GM21576 (cell line): ENCODE measurements around the gene TMEM150A.
"Not testable (repeated sequence)": the region's sequence is repeated elsewhere in the genome, so short reads cannot be mapped to it uniquely, and the experiment has no call there.

Source experiments
- ATAC-seq: cut with Tn5 transposase; IDR thresholded peaks from one replicate; pipeline ENCODE4 v1.9.1; 2021; ENCODE audit warnings: mild to moderate bottlenecking, moderate library complexity; ENCODE audit not compliant: unreplicated experiment

The TMEM150A gene, protein sequence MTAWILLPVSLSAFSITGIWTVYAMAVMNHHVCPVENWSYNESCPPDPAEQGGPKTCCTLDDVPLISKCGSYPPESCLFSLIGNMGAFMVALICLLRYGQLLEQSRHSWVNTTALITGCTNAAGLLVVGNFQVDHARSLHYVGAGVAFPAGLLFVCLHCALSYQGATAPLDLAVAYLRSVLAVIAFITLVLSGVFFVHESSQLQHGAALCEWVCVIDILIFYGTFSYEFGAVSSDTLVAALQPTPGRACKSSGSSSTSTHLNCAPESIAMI

GRCh38 chr2:85602476-85603234 lies at the start of gene TMEM150A:
Gene TMEM150A, minus strand, starts transcription at chr2:85602698. Its CDS starts 750 bp downstream, at chr2:85601948.
- peak; percentile 95 for ATAC-seq

- ATAC-seq = no peak
Measured at GRCh38 chr2:85652056-85652455, 49.6 kb upstream of the TMEM150A start.

DNA sequence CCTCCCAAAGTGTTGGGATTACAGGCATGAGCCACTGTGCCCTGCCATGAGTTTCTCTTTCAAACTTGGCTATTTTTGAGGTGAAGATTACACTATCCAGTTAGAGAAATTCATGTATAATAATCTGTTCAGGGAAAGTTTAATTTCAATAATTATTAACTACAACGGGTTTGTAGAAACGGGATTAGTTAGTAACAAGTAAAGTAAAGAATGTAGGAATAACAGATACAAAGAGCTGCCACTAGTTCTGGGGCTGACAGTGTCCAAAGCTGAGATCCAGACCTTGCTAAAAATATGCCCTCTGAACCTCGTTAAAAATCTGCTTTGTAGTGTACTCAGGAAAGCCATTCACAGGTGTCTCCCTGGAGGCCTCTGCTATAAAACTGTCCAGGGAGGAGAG lies 48.6 kb upstream of the TMEM150A start:
- no peak for ATAC-seq

- no peak for ATAC-seq
Measured at GRCh38 chr2:85650456-85650855, 48.0 kb upstream of the TMEM150A start.

DNA sequence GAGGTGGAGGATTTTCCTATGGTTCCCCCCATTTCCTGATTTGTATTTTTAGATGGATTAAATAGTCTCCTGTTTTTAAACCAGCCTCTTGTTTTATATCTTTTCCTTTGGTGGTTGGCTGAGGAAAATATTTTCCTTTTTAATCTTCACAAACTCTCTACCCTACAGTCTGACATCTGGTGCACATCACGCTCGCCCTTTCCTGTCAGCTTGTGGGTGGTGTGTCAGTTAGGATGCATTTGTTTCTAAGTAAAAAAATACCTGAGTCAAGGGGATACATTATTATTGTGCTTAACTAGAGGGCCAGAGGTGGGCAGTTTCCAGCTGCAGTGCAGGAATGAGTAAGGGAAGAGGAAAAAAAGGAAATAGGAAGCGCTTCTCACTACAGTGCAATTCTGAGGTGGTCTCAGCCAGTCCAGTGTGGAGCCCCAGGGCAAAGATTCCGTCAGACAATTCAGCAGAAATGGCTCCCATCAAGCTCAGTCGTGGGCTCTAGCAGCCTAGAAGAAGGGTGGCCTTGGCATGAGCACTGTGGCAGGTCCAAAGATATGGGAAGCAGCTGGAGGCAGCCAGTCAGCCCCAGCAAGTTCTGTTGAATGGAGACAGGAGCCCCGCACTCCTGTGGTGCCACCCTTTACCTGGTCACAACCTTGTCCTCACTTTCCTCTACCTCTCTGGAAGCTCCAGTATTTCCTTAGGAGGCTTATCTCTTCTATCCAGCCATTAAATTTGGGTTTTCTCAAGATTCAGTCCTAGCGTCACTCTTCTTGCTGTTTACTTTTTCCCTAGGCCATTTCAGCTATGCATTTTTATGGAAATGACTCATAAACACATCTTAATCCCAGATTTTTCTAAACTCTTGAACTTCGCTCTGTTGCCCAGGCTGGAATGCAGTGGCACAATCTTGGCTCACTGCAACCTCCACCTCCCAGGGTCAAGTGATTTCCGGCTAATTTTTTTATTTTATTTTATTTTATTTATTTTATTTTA lies 47.0 kb upstream of the TMEM150A start:
- no peak for ATAC-seq

- no peak for ATAC-seq
Measured at GRCh38 chr2:85648619-85649018, 46.1 kb upstream of the TMEM150A start.

GRCh38 chr2:85647823-85648526 lies 45.5 kb upstream of the TMEM150A start:
- peak; percentile 72 for ATAC-seq

GRCh38 chr2:85646166-85646565 lies 43.7 kb upstream of the TMEM150A start:
- ATAC-seq = no peak

- ATAC-seq = no peak
Measured at GRCh38 chr2:85644909-85645308, 42.4 kb upstream of the TMEM150A start.

- no peak for ATAC-seq
Measured at GRCh38 chr2:85642725-85643124, 40.2 kb upstream of the TMEM150A start.

DNA sequence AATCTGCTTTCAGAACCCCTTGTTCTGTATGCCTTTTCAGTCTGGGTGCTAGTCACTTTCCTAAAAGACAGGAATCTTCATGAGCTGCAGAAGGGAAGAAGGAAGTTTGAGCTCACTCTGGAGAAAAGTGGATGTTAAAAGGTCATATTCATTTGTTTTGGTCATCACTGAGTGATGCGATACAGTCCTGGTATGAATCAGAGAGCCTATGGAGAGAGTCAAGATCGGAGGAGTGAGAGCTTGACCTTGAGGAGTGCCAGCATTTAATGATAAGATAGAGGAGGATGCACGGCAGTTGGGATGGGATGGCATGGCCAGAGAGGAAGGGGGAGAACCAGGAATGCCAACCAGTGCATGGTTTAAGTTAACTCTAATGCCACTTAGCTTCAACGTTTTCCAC lies 33.1 kb upstream of the TMEM150A start:
- ATAC-seq = no peak

DNA sequence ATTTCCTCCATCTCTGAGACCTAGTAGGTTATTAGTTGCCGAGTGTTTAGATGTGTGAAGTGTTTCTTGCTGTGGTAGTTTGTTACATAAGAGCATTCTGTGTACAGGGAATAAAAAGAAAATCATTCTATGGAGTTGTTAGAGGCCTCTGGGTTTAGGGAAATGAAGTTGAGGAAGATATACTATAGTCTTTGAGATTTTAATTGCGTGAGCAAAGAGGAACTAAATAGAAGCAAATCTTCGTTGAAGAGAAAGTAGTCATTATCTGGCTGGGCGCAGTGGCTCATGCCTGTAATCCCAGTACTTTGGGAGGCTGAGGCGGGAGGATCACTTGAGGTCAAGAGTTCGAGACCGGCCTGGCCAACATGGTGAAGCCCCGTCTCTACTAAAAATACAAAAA lies 32.5 kb upstream of the TMEM150A start:
- ATAC-seq = no peak

DNA sequence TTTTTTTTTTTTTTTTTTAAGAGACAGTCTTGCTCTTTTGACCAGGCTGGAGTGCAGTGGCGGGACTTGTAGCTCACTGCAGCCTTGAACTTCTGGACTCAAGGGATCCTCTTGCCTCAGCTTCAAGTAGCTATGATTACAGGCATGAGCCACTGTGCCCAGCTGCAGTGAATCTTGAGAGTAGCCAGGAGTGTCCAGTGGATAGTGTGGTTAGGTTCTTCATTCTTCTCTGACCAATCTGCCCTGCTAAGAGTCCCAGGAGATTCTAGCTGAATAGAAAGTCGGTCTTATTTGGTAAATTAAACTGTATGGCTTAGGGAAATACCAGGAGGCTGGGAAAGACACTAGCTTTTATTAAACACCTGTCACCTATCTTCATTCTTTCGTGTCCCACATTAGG lies 28.8 kb upstream of the TMEM150A start:
- ATAC-seq = no peak

- no peak for ATAC-seq
Measured at GRCh38 chr2:85628658-85629057, 26.2 kb upstream of the TMEM150A start.

GRCh38 chr2:85623991-85624390 lies 21.5 kb upstream of the TMEM150A start:
- ATAC-seq = no peak

DNA sequence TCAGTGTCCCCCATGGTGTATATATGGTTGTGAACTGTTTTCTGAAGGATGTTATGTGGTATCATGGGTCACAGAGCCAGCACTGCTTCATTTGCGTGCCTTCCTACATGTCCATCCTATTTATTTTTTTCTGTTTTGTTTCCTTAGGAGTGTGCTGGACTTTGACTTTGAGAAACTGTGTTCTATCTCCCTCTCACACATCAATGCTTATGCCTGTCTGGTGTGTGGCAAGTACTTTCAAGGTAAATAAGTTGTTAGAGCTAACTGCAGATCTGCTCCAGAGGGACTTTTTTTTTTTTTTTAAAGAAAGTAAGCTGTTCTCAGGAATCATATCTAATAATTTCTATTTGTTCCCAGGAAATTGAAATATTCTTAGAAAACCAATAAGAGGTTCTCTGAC lies 18.8 kb upstream of the TMEM150A start:
- no peak for ATAC-seq

GRCh38 chr2:85619617-85620016 lies 17.1 kb upstream of the TMEM150A start:
- ATAC-seq = no peak

DNA sequence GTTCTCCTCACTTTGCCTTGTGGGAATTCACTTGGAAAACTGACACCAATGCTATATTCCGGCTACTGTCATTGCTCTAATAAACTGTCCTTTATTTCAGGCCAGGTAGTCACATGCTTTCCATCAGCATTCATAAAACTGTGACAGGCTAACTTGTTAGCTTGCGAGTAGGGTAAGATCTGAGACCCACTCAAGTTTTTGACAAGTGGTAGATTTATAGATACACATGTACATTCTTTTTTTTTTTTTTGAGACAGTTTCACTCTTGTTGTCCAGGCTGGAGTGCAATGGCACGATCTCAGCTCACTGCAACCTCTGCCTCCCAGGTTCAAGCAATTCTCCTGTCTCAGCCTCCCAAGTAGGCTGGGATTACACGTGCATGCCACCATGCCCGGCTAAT lies 15.2 kb upstream of the TMEM150A start:
- not testable (repeated sequence) for ATAC-seq

DNA sequence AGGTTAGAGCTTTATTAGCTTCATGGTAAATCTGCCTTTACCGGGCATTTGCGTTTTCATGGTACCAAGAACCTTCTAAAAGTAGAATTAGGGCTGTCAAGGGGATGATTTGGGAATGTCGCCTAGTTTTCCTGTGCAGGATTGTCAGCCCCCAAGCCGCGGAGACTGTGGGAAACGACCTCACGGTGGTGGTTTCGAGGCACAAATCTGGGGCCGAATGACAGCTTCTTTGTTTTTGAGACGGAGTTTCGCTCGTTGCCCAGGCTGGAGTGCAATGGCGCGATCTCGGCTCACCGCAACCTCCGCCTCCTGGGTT lies 12.9 kb upstream of the TMEM150A start:
- ATAC-seq = no peak

GRCh38 chr2:85614757-85615156 lies 12.3 kb upstream of the TMEM150A start:
- ATAC-seq = not testable (repeated sequence)
